Mononuclear cell (primary cell): ENCODE measurements around the gene DDX47. TPM values are rescaled to one million over a fixed set of nuclear protein-coding genes. Genes with fewer than 3 reads are reported as not detected.
A peak's percentile ranks its signal among the peaks of the same experiment; 100 is the strongest.

Experiments used
- H3K27me3 ChIP-seq: 2 replicates; pipeline ENCODE4 v1.6.0; 2011; ENCODE audit warnings: low read length, control low read depth; ENCODE audit not compliant: insufficient read depth
- H3K4me1 ChIP-seq: 2 replicates; pipeline ENCODE4 v1.5.1; 2011; ENCODE audit warnings: mild to moderate bottlenecking, low read length, control low read depth; ENCODE audit not compliant: insufficient read depth
- H3K4me3 ChIP-seq: 2 replicates; pipeline ENCODE4 v1.5.1; 2011; ENCODE audit warnings: mild to moderate bottlenecking, low read length, moderate library complexity
- H3K9me3 ChIP-seq: 2 replicates; pipeline ENCODE4 v1.5.1; 2011; ENCODE audit warnings: low read depth, mild to moderate bottlenecking, control low read depth, low read length
- total RNA-seq: library from RNA; depleted of rRNA; stranded (reverse); fragments of >200 nt; gene quantifications from one replicate; pipeline ENCODE4 v1.2.3, GENCODE V29; 2012

Gene DDX47
- 188 TPM for total RNA-seq

DNA sequence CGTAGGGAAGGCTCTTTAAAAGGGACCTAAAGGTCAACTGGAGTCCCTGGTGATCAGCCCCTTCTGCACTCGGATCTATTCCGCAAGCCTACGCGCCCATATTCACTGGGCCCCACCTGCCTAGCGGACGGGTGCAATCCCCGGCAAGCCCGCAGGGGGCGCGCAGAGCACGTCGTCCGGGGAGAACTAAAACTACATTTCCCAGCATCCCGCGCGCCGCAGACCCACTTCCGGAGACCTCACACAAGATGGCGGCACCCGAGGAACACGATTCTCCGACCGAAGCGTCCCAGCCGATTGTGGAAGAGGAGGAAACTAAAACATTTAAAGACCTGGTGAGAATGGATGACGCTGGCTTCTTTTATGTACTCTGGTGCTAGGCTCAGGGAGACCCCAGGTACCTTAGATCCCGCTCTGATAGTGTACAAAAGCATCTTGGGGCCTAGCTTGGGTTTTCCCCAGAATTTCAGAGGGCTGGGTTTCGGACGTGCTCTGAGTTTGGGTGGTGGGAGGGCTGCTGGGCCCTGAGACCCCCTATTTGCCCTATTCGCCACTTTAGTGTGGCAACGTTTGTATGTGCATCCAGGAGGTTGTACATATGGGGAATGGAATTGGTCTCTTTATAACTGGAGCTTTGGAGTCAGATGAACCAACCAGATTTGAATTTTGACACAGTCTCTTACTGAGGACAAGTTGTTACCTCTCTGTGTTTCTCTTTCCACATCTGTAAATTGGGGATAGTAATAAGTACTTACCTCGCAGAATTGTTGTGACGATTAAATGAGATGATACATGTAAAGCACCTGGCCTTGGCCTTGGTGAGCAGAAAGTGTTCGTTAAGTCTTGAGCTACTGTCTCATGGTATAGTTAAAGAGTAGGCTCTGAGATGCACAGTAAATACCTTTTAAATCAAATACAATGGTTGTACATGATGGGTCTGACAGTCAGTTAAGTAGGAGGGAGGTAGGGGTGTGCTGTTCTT, at the start of gene DDX47:
DDX47 (plus strand) TSS at position 227 of the 982 bp plus-strand sequence; CDS start at position 249, 22 bp downstream.
- Histone ChIP-seq H3K4me1 (peaks cover 45% of the 10 kb centered on the region), H3K27me3 (no peaks in the 10 kb centered on the region), H3K4me3 (peak within 1 kb of the TSS; percentile 81), H3K9me3 (no peaks in the 10 kb centered on the region)

DNA sequence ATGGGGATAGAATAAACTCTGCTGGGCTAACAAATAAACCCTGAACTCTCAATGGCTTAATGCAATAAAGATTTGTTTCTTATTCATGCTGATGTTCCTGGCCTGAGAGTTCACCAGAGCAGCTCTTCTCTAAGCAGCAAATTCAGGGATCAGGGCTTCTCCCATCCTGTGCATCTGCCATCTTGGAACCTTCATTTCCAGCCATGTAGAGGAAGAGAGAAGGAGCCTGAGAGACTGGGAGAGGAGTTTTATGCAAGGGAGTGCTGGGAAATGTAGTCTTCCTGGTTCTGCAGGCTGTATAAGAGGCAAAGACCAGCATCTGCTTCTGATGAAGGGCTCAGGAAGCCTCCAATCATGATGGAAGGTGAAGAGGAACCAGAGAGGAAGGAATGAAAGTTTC, 48.3 kb upstream of the DDX47 start:
- H3K27me3 ChIP-seq = no peaks in the 10 kb centered on the region
- H3K4me1 ChIP-seq = no peaks in the 10 kb centered on the region
- no peak overlapping the region for H3K4me3 ChIP-seq
- H3K9me3 ChIP-seq = no peaks in the 10 kb centered on the region

DNA sequence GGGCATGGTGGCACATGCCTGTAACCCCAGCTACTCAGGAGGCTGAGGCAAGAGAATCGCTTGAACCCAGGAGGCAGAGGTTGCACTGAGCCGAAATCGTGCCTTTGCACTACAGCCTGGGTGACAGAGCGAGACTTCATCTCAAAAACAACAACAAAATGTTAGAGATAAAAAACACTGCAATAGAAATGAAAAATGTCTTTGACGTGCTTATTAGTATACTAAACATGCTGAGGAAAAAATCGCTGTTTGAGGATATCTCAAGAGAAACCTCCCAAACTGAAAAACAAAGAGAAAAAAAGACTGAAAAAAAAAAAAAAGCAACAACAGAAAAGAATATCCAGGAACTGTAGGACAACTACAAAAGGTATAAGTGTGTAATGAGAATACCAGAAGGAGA, 42.9 kb upstream of the DDX47 start:
- no peaks in the 10 kb centered on the region for H3K27me3 ChIP-seq
- H3K9me3 ChIP-seq = no peaks in the 10 kb centered on the region
- no peaks in the 10 kb centered on the region for H3K4me1 ChIP-seq
- no peak overlapping the region for H3K4me3 ChIP-seq

DNA sequence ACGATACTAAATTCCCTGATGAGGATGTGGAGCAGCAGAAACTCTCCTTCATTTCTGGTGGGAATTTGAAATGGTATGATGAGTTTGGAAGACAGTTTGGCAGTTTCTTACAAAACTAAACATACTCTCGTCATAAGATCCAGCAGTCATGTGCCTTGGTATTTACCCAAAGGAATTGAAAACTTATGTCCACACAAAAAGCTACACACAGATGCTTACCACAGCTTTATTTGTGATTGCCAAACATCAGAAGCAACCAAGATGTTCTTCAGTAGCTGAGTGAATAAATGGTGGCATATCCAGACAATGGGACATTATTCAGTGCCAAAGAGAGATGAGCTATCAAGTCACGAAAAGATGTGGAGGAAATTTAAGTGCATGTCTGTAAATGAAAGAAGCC, 38.4 kb upstream of the DDX47 start:
- Histone ChIP-seq H3K4me1 (no peaks in the 10 kb centered on the region), H3K27me3 (no peaks in the 10 kb centered on the region), H3K9me3 (no peaks in the 10 kb centered on the region), H3K4me3 (no peak overlapping the region)

DNA sequence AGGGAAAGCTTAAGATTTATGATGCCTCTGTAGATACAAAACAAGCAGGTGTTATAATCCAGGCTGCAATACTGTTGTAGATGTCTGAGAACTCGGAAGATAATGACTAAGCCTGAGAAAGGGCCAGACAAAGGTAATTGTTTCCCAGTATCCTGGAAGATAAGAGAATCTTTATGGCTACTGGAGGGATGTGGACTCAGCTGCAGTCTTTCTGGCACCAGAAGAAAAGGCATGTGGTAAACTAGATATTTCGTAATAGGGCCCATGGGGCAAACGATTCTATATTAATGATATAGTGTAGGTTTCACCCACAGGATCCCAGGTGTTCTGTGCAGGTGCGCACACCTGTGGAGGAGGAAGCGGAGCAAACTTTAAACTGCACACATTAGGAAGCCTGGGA, 36.9 kb upstream of the DDX47 start:
- no peaks in the 10 kb centered on the region for H3K9me3 ChIP-seq
- no peaks in the 10 kb centered on the region for H3K4me1 ChIP-seq
- no peak overlapping the region for H3K4me3 ChIP-seq
- no peaks in the 10 kb centered on the region for H3K27me3 ChIP-seq

DNA sequence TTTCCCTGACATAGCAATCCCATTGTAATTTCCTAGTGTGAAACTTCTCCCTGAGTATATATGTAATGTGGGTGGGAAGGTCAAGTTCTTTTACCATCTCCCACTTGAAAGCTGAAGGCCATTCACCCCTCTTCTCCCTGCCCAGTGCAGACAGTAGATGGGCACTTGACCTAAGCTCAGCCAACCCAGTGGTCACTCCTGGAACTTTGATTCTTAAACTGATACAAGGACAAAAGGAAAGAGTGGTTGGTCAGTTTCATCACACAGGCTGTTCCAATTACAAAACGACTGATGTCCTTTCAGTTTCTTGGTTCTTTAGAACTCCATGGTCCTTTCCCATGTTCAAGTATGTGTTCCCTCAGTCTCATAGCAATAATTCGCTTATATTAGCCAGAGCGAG, 36.1 kb upstream of the DDX47 start:
- Histone ChIP-seq H3K27me3 (no peaks in the 10 kb centered on the region), H3K4me1 (no peaks in the 10 kb centered on the region), H3K4me3 (no peak overlapping the region), H3K9me3 (no peaks in the 10 kb centered on the region)

DNA sequence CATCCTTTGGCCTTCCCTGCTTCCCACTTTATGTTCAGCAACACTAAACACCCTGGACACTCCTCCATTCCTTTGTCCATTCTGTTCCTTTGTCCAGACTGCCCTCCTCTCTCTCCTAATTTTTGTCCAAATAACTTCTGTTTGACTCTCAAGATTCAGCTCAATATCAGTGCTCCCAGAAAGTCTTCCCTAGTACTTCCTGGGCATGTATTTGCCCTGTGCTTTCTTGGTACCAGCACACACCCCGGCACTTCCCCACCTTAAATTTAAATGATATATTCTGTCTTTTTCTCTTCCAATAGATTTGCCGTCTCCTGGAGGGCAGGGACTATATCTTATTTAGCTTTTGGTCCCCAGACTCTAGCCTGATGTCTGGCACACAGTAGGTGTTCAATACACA, 34.1 kb upstream of the DDX47 start:
- H3K4me3 ChIP-seq = no peak overlapping the region
- H3K27me3 ChIP-seq = no peaks in the 10 kb centered on the region
- H3K4me1 ChIP-seq = no peaks in the 10 kb centered on the region
- H3K9me3 ChIP-seq = no peaks in the 10 kb centered on the region

DNA sequence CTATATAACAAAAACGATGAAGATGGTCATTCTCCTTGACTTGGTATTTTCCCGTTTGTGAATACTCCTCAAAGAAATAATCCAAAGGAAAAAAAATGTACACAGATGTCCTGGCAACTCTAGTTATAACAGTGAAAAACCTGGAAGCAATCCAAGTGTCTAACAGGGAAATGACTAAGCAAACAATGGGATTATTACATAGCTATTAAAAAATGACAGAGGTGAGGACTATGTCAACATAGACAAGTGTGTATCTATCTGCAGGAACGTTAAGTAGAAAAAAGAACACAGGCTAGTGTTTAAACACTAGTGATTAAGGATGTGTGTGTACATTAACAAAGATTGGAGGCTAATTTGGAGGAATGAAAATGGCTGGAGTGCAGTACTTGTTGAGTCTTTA, 33.6 kb upstream of the DDX47 start:
- Histone ChIP-seq H3K4me1 (no peaks in the 10 kb centered on the region), H3K27me3 (no peaks in the 10 kb centered on the region), H3K9me3 (no peaks in the 10 kb centered on the region), H3K4me3 (no peak overlapping the region)

DNA sequence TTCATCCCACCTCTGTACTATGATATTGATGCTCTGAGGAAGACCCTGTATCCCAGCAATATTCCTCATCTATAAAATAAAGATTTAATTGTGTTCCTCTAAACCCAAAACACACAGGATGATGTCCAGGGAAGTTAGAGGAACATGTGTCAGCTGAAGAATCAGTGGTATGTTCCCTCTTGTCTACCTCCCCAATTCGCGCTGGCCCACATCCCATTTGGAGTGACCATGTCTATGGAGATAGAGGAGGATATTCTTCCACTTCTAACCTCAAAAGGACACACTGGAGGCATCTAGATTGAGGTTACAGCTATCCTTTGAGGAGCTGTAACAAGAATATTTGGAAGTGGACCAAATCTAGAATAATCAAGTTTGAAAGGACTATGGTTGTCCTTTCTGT, 29.0 kb upstream of the DDX47 start:
- H3K27me3 ChIP-seq = no peaks in the 10 kb centered on the region
- H3K9me3 ChIP-seq = no peaks in the 10 kb centered on the region
- no peak overlapping the region for H3K4me3 ChIP-seq
- H3K4me1 ChIP-seq = peaks cover 26% of the 10 kb centered on the region

DNA sequence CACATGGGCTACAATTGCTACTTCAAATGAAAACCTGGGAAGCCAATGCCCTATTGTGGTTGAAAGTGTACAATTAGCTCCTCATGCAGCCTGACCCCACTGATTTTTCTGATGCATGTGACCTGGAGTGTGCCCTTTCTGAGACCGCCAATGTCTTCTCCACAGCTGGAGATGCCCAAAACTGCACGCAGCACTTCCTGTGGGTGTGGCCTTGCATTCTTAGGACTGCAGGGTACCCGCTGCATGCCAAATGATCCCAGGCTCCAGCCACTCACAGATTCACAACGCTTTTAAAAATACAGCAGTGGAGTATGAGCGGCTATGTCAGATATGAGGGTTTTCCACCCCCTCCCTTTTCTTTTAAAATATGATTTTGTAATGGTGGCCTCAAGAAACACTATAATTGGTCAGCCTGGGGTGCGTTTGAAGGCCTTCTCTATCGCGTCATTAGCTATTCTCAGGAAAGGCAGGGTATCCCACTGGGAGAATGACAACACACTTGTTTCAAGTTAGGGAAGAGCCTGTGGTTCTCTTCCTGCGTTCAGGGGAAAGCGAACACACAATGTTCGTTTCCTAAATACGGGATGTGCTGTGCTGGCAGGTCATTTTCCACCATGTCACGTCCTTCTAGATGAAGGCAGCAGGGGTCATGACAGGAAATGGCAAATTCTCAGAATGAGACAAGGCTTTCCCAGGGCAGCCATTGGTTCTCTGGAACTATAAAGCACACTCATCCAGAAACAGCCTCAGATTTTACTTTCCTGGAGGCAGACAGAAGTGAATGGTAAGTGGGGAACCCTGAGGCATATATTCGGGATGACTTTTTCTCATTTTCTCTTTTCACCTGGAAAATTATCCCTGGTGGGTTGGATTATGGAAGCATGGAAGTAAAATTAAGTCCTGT, 28.0 kb upstream of the DDX47 start, which contains the start of gene APOLD1:
APOLD1 (plus strand) TSS at position 749 of the 904 bp plus-strand sequence; CDS start at position 782, 33 bp downstream.
- Histone ChIP-seq H3K9me3 (no peaks in the 10 kb centered on the region), H3K4me1 (peaks cover 26% of the 10 kb centered on the region), H3K4me3 (peak within 1 kb of the TSS; percentile 58), H3K27me3 (no peaks in the 10 kb centered on the region)

DNA sequence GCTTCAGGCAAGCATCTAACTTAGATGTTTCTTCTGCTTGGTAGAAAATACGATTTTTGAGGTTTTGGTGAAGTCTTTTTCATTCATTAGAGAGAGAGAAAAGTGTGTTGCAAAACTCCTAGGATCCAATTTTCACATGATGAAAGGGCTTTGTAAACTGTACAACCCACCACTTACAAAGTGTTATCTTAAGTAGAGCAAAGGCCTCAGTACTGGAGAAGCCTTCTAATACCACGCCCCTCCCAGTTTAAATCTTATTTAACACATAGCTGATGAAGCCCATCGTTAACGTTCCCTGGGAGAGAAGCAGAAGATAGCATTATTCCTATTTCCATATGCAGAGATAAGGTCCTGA, 26.8 kb upstream of the DDX47 start:
- no peaks in the 10 kb centered on the region for H3K9me3 ChIP-seq
- peaks cover 26% of the 10 kb centered on the region for H3K4me1 ChIP-seq
- peak overlapping the region; percentile 58 for H3K4me3 ChIP-seq
- H3K27me3 ChIP-seq = no peaks in the 10 kb centered on the region

DNA sequence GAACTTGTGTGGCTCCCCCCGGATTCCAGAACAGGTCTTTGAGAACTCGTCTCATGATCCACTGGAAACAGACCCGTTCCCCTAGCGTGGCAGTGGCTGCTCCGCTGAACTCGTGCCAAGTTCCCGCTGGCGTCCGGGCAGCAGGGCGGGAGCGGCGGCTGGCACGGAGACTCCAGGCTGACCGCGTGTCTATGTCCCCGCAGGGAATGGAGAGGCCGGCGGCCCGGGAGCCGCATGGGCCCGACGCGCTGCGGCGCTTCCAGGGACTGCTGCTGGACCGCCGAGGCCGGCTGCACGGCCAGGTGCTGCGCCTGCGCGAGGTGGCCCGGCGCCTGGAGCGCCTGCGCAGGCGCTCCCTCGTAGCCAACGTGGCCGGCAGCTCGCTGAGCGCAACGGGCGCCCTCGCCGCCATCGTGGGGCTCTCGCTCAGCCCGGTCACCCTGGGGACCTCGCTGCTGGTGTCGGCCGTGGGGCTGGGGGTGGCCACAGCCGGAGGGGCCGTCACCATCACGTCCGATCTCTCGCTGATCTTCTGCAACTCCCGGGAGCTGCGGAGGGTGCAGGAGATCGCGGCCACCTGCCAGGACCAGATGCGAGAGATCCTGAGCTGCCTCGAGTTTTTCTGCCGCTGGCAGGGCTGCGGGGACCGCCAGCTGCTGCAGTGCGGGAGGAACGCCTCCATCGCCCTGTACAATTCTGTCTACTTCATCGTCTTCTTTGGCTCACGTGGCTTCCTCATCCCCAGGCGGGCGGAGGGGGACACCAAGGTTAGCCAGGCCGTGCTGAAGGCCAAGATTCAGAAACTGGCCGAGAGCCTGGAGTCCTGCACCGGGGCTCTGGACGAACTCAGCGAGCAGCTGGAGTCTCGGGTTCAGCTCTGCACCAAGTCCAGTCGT, 26.2 kb upstream of the DDX47 start:
- H3K9me3 ChIP-seq = no peaks in the 10 kb centered on the region
- H3K4me1 ChIP-seq = peaks cover 26% of the 10 kb centered on the region
- peak overlapping the region; percentile 58 for H3K4me3 ChIP-seq
- no peaks in the 10 kb centered on the region for H3K27me3 ChIP-seq

DNA sequence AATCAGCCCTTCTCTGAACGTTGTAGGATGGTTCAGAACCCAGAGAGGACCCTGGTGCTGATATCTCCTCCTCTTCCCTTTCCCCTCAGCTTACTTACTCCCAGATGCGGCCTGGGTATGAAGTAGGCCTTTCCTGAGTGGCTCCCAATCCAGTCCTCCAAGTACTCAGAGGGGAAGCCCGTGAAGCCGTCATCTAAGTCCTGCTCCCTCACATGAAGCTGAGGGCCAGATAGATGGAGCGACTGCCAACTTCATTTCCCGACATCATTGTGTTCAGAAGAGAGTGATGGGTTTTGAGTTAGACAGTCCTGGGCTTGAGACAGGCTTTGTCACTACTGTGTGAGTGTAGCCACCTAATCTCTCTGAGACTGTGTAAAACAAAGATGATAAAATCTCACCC, 25.0 kb upstream of the DDX47 start:
- peaks cover 26% of the 10 kb centered on the region for H3K4me1 ChIP-seq
- no peaks in the 10 kb centered on the region for H3K27me3 ChIP-seq
- no peak overlapping the region for H3K4me3 ChIP-seq
- H3K9me3 ChIP-seq = no peaks in the 10 kb centered on the region

DNA sequence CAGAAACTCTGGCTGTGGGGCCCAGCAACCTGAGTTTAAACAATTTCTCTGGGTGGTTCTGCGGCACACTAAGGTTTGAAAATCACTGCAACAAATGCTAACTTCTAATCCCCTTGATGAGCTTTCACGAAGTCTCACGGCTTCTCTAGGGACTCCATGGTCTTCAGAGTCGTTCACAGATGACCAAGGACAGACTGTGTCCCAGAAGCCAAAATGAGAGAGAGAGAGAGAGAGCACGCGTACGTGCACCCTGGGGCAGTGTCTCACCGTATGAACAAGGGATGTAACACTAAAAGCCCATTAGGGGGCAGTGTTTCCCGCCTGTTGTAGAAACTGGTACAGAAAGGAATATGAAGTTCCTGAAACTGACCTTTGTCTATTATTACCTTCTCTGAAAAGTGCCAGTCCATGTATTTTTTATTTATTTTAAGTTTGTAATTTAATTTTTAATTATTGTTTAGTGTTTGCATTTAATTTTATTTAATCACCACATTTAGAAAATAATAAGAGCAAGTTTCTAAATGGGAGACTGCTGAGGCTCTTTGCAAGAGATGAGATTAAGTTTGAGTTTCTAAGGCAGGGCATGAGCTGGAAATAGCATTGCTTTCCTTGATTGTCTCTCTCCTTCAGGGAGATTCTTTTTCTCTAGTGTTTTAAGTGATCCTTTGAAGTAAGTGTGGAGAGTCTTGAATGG, 24.3 kb upstream of the DDX47 start:
- H3K9me3 ChIP-seq = no peaks in the 10 kb centered on the region
- H3K4me3 ChIP-seq = no peak overlapping the region
- H3K27me3 ChIP-seq = no peaks in the 10 kb centered on the region
- H3K4me1 ChIP-seq = peaks cover 26% of the 10 kb centered on the region
